ENCODE results near the gene NAV3. TPM values are rescaled to one million over a fixed set of nuclear protein-coding genes. Genes with fewer than 3 reads are reported as not detected.

The NAV3 gene
- total RNA-seq, 1 experiment from 2014 or later = 3.0 TPM

GRCh38 chr12:78208092-78208491 is 377.4 kb downstream of the NAV3 start:
- H3K4me1 ChIP-seq (ENCODE audit: insufficient read depth, low read length) = no peaks in the 10 kb centered on the region
- H4K8ac ChIP-seq (replicated peaks; ENCODE audit: insufficient read length, low read depth, low read length) = no peak overlapping the region
- no peak overlapping the region for H3K56ac ChIP-seq (ENCODE audit: insufficient read length, low read depth, low read length)
- H2BK20ac ChIP-seq (ENCODE audit: low read depth, low read length, poor library complexity, severe bottlenecking) = no peak overlapping the region
- no peaks in the 10 kb centered on the region for H3K27me3 ChIP-seq (ENCODE audit: insufficient read depth, low read length)
- H4K20me1 ChIP-seq (ENCODE audit: control insufficient read depth, insufficient read depth, insufficient read length) = no peaks in the 10 kb centered on the region
- no peak overlapping the region for H3K4me3 Mint-ChIP-seq
- no peak overlapping the region for H4K91ac ChIP-seq (ENCODE audit: insufficient read length, low read depth, low read length)
- H3K27me3 Mint-ChIP-seq (ENCODE audit: low read depth) = no peaks in the 10 kb centered on the region
- no peak overlapping the region for H2BK15ac ChIP-seq (ENCODE audit: low read depth, low read length)
- no peak overlapping the region for H3K27ac Mint-ChIP-seq
- no peaks in the 10 kb centered on the region for H3K79me2 ChIP-seq (ENCODE audit: insufficient read depth, low read length)
- no CpG with 5 or more reads among the region's 6 CpGs for WGBS (ENCODE audit: extremely low coverage, insufficient read length, low lambda C conversion rate)
- H3K36me3 Mint-ChIP-seq (ENCODE audit: insufficient read depth in 1 of 3, low read depth in 3 of 3) = no peaks in the 10 kb centered on the region
- no peak overlapping the region for H2AK5ac ChIP-seq (ENCODE audit: insufficient read length, low read length)
- H4K5ac ChIP-seq (ENCODE audit: insufficient read length, low read depth, low read length) = no peak overlapping the region
- no peak overlapping the region for H3K4me2 ChIP-seq (ENCODE audit: insufficient read depth, insufficient read length, low read length)
- no peak overlapping the region for H3K27ac ChIP-seq (ENCODE audit: insufficient read length, low read depth, low read length)
- H2BK120ac ChIP-seq (ENCODE audit: low read depth, low read length, poor library complexity, severe bottlenecking) = no peak overlapping the region
- H3K9me3 Mint-ChIP-seq = no peaks in the 10 kb centered on the region
- H3K4ac ChIP-seq (ENCODE audit: low read depth, low read length) = no peak overlapping the region
- TF ChIP-seq CTCF (conservative IDR thresholded peaks at IDR 0.05) = no peak
- H3K14ac ChIP-seq (ENCODE audit: insufficient read depth, low read length) = no peak overlapping the region
- no peak overlapping the region for H2AFZ ChIP-seq (ENCODE audit: low read length)
- H3K4me1 Mint-ChIP-seq = peaks cover 9% of the 10 kb centered on the region in 2 experiments
- no peaks in the 10 kb centered on the region for H3K79me1 ChIP-seq (ENCODE audit: insufficient read depth, low read depth, low read length, poor library complexity, severe bottlenecking)
- no peak for DNase-seq
- H3K23ac ChIP-seq (ENCODE audit: insufficient read length, low read depth, low read length) = no peak overlapping the region
- H2BK5ac ChIP-seq (ENCODE audit: insufficient read length, low read length) = no peak overlapping the region
- H3K9me3 ChIP-seq (ENCODE audit: control insufficient read depth, low read depth, low read length) = no peaks in the 10 kb centered on the region
- H3T11ph ChIP-seq (ENCODE audit: low read length) = no peak overlapping the region
- H3K23me2 ChIP-seq (ENCODE audit: insufficient read length, low read depth, low read length, poor library complexity, severe bottlenecking) = no peaks in the 10 kb centered on the region
- H3K18ac ChIP-seq (ENCODE audit: insufficient read length, low read depth, low read length) = no peak overlapping the region
- H3K9ac ChIP-seq (ENCODE audit: extremely low read depth, insufficient read length, low read length) = no peak overlapping the region
- no peak overlapping the region for H2BK12ac ChIP-seq (ENCODE audit: insufficient read length, low read depth, low read length)
